Heart right ventricle (tissue), 16 donors: ENCODE data around the gene ACE2. TPM values are rescaled to one million over a fixed set of nuclear protein-coding genes. Genes with fewer than 3 reads are reported as not detected.
A peak's percentile ranks its signal among the peaks of the same experiment; 100 is the strongest.

Experiments used
- ATAC-seq, 8 donors: fragments of 200-7000 bp; cut with Tn5 transposase; one replicate each; pipeline ENCODE4 v1.9.1; 2020; ENCODE audit warnings: mild to moderate bottlenecking in 8 of 8, moderate library complexity in 8 of 8, moderate number of reproducible peaks in 1 of 8
- DNase-seq, 2 donors: peaks; one replicate each; pipeline ENCODE4 v3.0.0-alpha.2; 2020
- H3K27ac ChIP-seq, 10 donors: fragments of 200-600 bp; sonication (generic) in 2 of 10; one replicate each; pipeline versions ENCODE4 v1.5.0 to v1.8.0; 2020 to 2022; ENCODE audit warnings: mild to moderate bottlenecking in 3 of 10
- H3K27me3 ChIP-seq, 7 donors: fragments of 200-600 bp; one replicate each; pipeline ENCODE4 v1.8.0; 2021 to 2022; ENCODE audit warnings: mild to moderate bottlenecking in 2 of 7
- H3K36me3 ChIP-seq, 9 donors: fragments of 200-600 bp; sonication (generic) in 1 of 9; one replicate each; pipeline versions ENCODE4 v1.5.0 to v1.8.0; 2020 to 2022; ENCODE audit warnings: mild to moderate bottlenecking in 2 of 9
- H3K4me1 ChIP-seq, 9 donors: fragments of 200-600 bp; sonication (generic) in 1 of 9; one replicate each; pipeline versions ENCODE4 v1.5.0 to v1.8.0; 2020 to 2022; ENCODE audit warnings: mild to moderate bottlenecking in 4 of 9
- H3K4me3 ChIP-seq, 10 donors: fragments of 200-600 bp; sonication (generic) in 2 of 10; one replicate each; pipeline versions ENCODE4 v1.5.0 to v1.8.0; 2020 to 2022; ENCODE audit warnings: mild to moderate bottlenecking in 7 of 10, moderate library complexity in 2 of 10
- H3K9me3 ChIP-seq, 11 donors: fragments of 200-600 bp in 10 of 11; sonication (generic) in 2 of 11; one replicate each; pipeline versions ENCODE4 v1.5.0 to v1.8.0; 2013 to 2022; ENCODE audit warnings: mild to moderate bottlenecking in 2 of 11, control low read depth in 1 of 11, moderate library complexity in 1 of 11
- CTCF ChIP-seq, 9 donors: fragments of 200-600 bp; sonication (generic) in 2 of 9; IDR thresholded peaks; one replicate each; pipeline versions ENCODE4 v1.5.0 to v1.8.0; 2021 to 2022; ENCODE audit warnings: antibody characterized with exemption in 9 of 9, mild to moderate bottlenecking in 5 of 9, moderate library complexity in 1 of 9
- WGBS, 2 donors: extraction: QIAGEN DNeasy Blood & Tissue Kit; methylation state at CpG; one replicate each; pipeline ENCODE4 v1.1.7; 2013; ENCODE audit warnings: inconsistent platforms in 1 of 2; 5-methylcytosine and 5-hydroxymethylcytosine counted together
- intact Hi-C, 10 donors: fragments of 100-400 bp; cut with DNase I; formaldehyde crosslinking; loops; one replicate each; pipeline versions ENCODE4 v1.11.1 to v1.14.2; 2022
- polyA plus RNA-seq, 2 donors: library from polyadenylated mRNA; stranded (reverse); fragments of 200-250 nt; gene quantifications; one replicate each; pipeline ENCODE4 v1.2.3, GENCODE V29; 2013
- total RNA-seq, 10 donors: library from RNA; stranded (reverse); fragmentation: NEBNext Ultra II Directional in 3 of 10; extraction: Animal tissue kit (Norgen Biotek cat#: 25700) in 3 of 10; gene quantifications; one replicate each; pipeline versions ENCODE4 v1.2.1 to v1.2.4, GENCODE V29; 2021 to 2023
- donor health status: Arrhythmogenic right ventricular cardiomyopathy.
- donor health status: ischemic (EF 13 %, LVEDD 7.1; RV severe dilation, severe dysfunction).
- donor health status: healthy with polysubstance abuse.
- donor health status: DM: no; HTN: yes; CAD: no.
- donor health status: DM: no; HTN: no; CAD: no.
- donor health status: ischemic (EF 25% LVEDD 6.9; RV normal size, moderate dysfunction).
- donor health status: ischemic (EF 25% LVEDD 5.7; RV mildly dilated, moderate dysfunction).
- donor health status: healthy.
- donor health status: DM: yes; HTN: yes; CAD: no.
- donor health status: Ischemic cardiomyopathy.
- donor health status: ischemic (EF 35%, LVEDD 5.7; RV mildly dilated, moderate dysfunction).
- donor health status: nonischemic (EF 11% LVEDD 7.7; RV severe dilation, severe dysfunction).
- donor health status: DM: yes; HTN: yes; CAD: no.
- donor health status: PGD.
- donor health status: ischemic (EF 29% LVEDD 5.4; RV normal size, mild dysfunction).
- donor health status: nonischemic (EF 23%, LVEDD 6.1; RV moderate dilation, normal function).

The ACE2 gene
- total and polyA plus RNA-seq, 12 donors, result 6.7 to 42.4 (median 17.8) TPM

- Histone ChIP-seq H3K27me3 (peaks cover 0 to 91% (median 0%) of the 10 kb centered on the region in 7 donors), H3K27ac (no peak overlapping the region), H3K9me3 (no peaks in the 10 kb centered on the region), H3K4me3 (no peak overlapping the region), H3K4me1 (peaks cover 0 to 6% (median 0%) of the 10 kb centered on the region in 9 donors), H3K36me3 (peaks cover 0 to 18% (median 0%) of the 10 kb centered on the region in 9 donors)
- intact Hi-C loops, result loop anchor here in 1 of 10 donors (10.0 kb wide), 1 partner anchor 225 kb away; no protein-coding TSS in a partner anchor
- TF ChIP-seq CTCF (IDR thresholded peaks at IDR 0.05), result no peak
- 33 to 37% methylated on average over 1 of the region's 1 CpG for WGBS, 2 donors
- ATAC-seq (no peak), DNase-seq (no peak)
Measured at GRCh38 chrX:15570145-15570544, 30.6 kb downstream of the ACE2 start.

DNA sequence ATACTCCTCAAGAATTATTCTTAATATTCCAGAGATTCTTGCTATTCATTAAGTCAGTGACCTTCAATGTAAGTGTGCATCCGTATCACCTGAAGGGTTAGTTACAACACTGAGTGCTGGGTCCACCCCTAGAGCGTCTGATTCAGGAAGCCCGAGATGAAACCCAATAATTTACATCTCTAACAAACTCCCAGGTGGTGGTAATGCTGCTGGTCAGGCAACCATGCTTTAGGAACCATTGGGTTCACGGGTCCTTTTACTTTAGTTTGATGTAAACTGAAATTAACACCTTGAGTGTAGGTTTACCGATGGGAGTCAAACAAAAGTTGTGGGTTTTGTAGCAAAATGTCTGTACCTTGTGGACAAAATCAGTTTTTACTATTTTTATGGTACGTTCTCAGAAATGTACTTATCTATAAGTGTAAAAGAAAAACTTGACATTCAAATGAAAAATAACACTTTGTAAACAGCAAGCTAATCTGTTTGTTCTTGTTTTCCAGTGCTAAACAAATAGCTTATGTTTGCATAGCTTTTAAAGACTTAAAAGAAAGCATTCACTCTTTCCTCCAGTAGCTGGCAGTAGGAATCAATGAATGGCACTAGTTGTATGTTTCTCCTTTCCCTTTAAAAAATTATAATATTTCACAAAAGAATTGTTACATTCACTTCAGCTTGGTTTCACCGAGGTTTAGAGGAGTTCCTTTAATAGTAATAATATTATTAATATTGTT lies 32.7 kb downstream of the ACE2 start:
- DNase-seq (no peak), ATAC-seq (no peak)
- Histone ChIP-seq H3K9me3 (no peaks in the 10 kb centered on the region), H3K4me3 (no peak overlapping the region), H3K36me3 (peaks cover 0 to 12% (median 0%) of the 10 kb centered on the region in 9 donors), H3K27me3 (peaks cover 0 to 91% (median 0%) of the 10 kb centered on the region in 7 donors), H3K4me1 (peaks cover 0 to 8% (median 0%) of the 10 kb centered on the region in 9 donors), H3K27ac (no peak overlapping the region)
- TF ChIP-seq CTCF (IDR thresholded peaks at IDR 0.05), result peak in 2 of 9 donors; percentile 15 to 22
- intact Hi-C loops, result loop anchor here in 3 of 10 donors (5.0 to 10.0 kb wide), 5 partner anchors 71 to 223 kb away; partner anchors contain the start of gene PIR (in 1 of the 3)
- 65 to 73% methylated on average over 7 of the region's 7 CpGs for WGBS, 2 donors

DNA sequence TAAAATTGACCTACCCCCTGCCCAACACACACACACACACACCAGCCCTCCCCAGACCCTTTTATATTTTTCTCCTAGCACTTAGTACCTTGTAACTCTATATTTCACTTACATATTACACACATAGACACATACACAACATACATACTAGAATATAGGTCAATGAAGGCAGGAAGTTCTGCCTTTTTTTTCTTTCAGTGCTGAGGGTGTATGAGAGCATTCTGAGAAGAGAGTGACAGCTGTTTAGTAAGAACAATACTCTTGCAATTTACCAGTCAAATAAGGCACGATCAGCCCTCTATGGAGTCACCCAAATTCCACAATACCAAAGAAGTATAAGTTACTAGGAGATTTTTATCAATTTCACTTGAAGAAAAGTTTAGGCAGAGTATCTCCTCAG lies 33.5 kb downstream of the ACE2 start:
- Histone ChIP-seq H3K27me3 (peaks cover 0 to 89% (median 0%) of the 10 kb centered on the region in 7 donors), H3K4me1 (peaks cover 0 to 8% (median 0%) of the 10 kb centered on the region in 9 donors), H3K27ac (no peak overlapping the region), H3K4me3 (no peak overlapping the region), H3K36me3 (peaks cover 0 to 11% (median 0%) of the 10 kb centered on the region in 9 donors), H3K9me3 (no peaks in the 10 kb centered on the region)
- TF ChIP-seq CTCF (IDR thresholded peaks at IDR 0.05), result no peak
- no peak for ATAC-seq
- intact Hi-C loops, result loop anchor here in 3 of 10 donors (5.0 to 10.0 kb wide), 5 partner anchors 70 to 222 kb away; partner anchors contain the start of gene PIR (in 1 of the 3)
- DNase-seq, result no peak
- 65 to 77% methylated on average over 1 of the region's 1 CpG for WGBS, 2 donors

DNA sequence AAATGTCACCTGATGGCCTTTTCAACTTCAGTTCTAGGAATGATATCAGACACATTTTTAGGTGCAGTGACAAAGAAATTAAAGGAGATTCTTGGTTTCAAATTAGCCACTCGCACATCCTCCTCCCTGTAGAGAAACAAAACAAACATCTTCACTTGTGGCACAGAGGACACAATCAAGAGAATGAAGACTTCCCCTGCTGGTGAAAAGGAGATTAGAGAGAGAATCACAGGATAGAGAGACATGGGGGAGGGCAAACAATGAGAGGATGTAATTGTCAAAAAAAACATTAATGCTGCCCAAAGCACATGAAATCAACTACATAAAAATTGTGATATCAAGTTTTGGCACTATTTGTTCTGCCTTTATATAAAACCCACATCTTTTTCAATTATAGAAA lies 34.5 kb downstream of the ACE2 start:
- ATAC-seq (no peak), DNase-seq (no peak)
- WGBS, 2 donors, result 44 to 60% methylated on average over 1 of the region's 1 CpG
- H3K36me3 ChIP-seq, result peaks cover 0 to under 1% (median 0%) of the 10 kb centered on the region in 9 donors
- no peak overlapping the region for H3K4me3 ChIP-seq
- peaks cover 0 to 8% (median 0%) of the 10 kb centered on the region in 9 donors for H3K4me1 ChIP-seq
- intact Hi-C loops, result loop anchor here in 3 of 10 donors (5.0 to 10.0 kb wide), 5 partner anchors 69 to 221 kb away; partner anchors contain the start of gene PIR (in 1 of the 3)
- no peaks in the 10 kb centered on the region for H3K9me3 ChIP-seq
- H3K27me3 ChIP-seq, result peaks cover 0 to 84% (median 0%) of the 10 kb centered on the region in 7 donors
- TF ChIP-seq CTCF (IDR thresholded peaks at IDR 0.05), result no peak
- H3K27ac ChIP-seq, result no peak overlapping the region
